ENCODE results near the gene UBE2J2.

Gene UBE2J2

GRCh38 chr1:1212780-1213344 is 60.8 kb downstream of the UBE2J2 start:
- peak; percentile 14 for ATAC-seq (ENCODE audit: low read depth)
- H3K9me3 Mint-ChIP-seq, result no peaks in the 10 kb centered on the region
- H3K36me3 Mint-ChIP-seq, result peaks cover 2% of the 10 kb centered on the region
- no peak overlapping the region for H3K4me3 Mint-ChIP-seq
- peaks cover 26% of the 10 kb centered on the region for H3K4me1 Mint-ChIP-seq
- H3K27ac Mint-ChIP-seq, result no peak overlapping the region
- H3K27me3 Mint-ChIP-seq, result peaks cover 7% of the 10 kb centered on the region
- no peak for DNase-seq (ENCODE audit: low spot score in 2 of 2)

- ATAC-seq (ENCODE audit: low read depth) (no peak), DNase-seq (ENCODE audit: low spot score in 2 of 2) (no peak)
- peaks cover 7% of the 10 kb centered on the region for H3K27me3 Mint-ChIP-seq
- H3K9me3 Mint-ChIP-seq, result no peaks in the 10 kb centered on the region
- H3K4me3 Mint-ChIP-seq, result no peak overlapping the region
- H3K36me3 Mint-ChIP-seq, result peaks cover 2% of the 10 kb centered on the region
- H3K4me1 Mint-ChIP-seq, result peaks cover 27% of the 10 kb centered on the region
- H3K27ac Mint-ChIP-seq, result no peak overlapping the region
Measured at GRCh38 chr1:1211541-1212441, 61.9 kb downstream of the UBE2J2 start.

DNA sequence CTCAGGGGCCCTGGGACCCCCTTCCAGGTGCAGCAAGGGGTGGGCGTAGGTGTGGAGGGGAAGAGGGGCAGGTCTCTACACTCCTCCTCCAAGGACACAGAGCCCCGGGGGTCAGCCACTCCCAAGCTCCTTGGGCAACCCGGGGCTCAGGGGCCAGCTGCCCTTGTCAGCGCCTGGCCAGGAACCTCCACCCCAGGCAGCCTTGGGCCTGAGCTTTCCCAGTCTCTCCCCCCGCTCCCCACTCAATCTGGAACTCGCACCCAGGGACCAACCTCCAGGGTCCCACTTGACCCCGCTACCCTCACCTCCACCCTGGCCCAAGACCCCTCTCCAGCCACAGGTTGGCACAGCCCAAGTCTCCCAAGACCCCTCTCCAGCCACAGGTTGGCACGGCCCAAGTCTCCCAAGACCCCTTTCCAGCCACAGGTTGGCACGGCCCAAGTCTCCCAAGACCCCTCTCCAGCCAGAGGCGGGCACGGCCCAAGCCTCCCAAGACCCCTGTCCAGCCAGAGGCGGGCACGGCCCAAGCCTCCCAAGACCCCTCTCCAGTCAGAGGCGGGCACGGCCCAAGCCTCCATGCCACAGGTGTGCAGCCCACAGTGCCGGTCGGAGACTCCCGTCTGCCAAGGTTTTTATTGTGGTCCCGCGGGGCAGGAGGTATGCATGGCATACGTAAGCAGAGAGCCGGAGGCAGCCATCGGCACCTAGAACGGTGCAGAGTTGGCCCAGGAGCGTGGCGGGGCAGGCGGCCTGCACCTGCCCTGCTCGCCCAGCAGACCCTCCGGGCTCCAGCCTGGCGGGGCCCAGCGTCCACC is 62.7 kb downstream of the UBE2J2 start:
- no peaks in the 10 kb centered on the region for H3K36me3 Mint-ChIP-seq
- H3K4me3 Mint-ChIP-seq, result no peak overlapping the region
- H3K27me3 Mint-ChIP-seq, result peaks cover 7% of the 10 kb centered on the region
- H3K9me3 Mint-ChIP-seq, result no peaks in the 10 kb centered on the region
- no peak for ATAC-seq (ENCODE audit: low read depth)
- H3K27ac Mint-ChIP-seq, result no peak overlapping the region
- H3K4me1 Mint-ChIP-seq, result peaks cover 29% of the 10 kb centered on the region
- DNase-seq (ENCODE audit: low spot score in 2 of 2), result no peak

- H3K9me3 Mint-ChIP-seq, result no peaks in the 10 kb centered on the region
- DNase-seq (ENCODE audit: low spot score in 2 of 2), result no peak
- peak overlapping the region; percentile 75 for H3K4me3 Mint-ChIP-seq
- no peaks in the 10 kb centered on the region for H3K36me3 Mint-ChIP-seq
- peaks cover 7% of the 10 kb centered on the region for H3K27me3 Mint-ChIP-seq
- peaks cover 23% of the 10 kb centered on the region for H3K4me1 Mint-ChIP-seq
- peak overlapping the region; percentile 60 for H3K27ac Mint-ChIP-seq
- ATAC-seq (ENCODE audit: low read depth), result peak; percentile 43
Measured at GRCh38 chr1:1208713-1209433, 64.8 kb downstream of the UBE2J2 start.

DNA sequence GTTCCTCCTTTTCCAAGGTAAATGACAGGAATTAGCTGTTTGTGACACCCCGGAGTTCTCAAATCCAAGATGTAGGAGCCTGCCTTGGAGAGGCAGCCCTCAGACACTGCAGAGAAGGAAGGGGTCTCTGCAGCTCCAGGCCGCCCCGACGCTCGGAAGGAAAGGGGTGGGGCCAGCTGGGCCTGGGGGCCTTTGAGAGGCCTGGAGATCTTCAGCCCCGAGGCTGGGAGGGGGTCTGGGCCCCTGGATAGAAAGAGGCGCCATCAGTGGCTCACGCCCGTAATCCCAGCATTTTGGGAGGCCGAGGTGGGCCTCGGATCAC is 66.1 kb downstream of the UBE2J2 start:
- Mint-ChIP-seq H3K4me3 (no peak overlapping the region), H3K9me3 (no peaks in the 10 kb centered on the region), H3K36me3 (no peaks in the 10 kb centered on the region), H3K4me1 (peaks cover 23% of the 10 kb centered on the region), H3K27ac (peak overlapping the region; percentile 60), H3K27me3 (peaks cover 7% of the 10 kb centered on the region)
- DNase-seq (ENCODE audit: low spot score in 2 of 2) (no peak), ATAC-seq (ENCODE audit: low read depth) (no peak)

GRCh38 chr1:1206966-1207531 is 66.6 kb downstream of the UBE2J2 start:
- Mint-ChIP-seq H3K4me3 (peak overlapping the region; percentile 80), H3K36me3 (no peaks in the 10 kb centered on the region), H3K27me3 (peaks cover 7% of the 10 kb centered on the region), H3K9me3 (no peaks in the 10 kb centered on the region), H3K27ac (peak overlapping the region; percentile 47), H3K4me1 (peaks cover 23% of the 10 kb centered on the region)
- DNase-seq (ENCODE audit: low spot score in 2 of 2), result no peak
- peak; percentile 9 for ATAC-seq (ENCODE audit: low read depth)

DNA sequence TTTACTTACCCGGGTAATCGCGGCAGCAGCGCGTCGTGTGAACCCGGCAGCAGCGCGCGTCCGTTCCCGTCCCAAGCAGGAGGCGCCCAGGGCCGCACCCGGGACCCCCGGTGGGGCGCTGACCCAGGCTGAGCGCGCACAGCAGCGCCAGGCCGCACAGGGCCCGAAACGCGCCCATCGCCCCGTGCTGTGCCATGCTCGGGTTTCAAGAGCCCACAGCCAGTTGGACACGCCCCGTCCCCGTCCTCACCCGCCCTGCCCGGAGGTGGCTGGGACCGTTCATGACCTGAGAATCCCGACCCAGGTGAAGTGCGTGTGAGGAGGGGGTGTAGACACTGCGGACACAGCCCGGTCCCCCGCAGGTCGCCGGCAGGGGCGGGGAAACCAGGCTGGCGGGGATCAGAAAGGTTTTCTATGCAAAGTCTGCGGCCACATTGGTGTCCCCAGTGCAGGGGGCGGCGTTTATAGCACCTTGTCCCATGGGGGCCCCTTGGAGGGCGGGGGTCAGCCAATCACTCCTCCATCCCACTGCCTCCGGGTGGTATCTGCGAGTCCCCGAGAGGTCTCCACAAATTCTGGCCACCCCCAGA is 67.2 kb downstream of the UBE2J2 start, which contains the start of gene TNFRSF18:
Gene TNFRSF18, minus strand, starts transcription at position 217 of the 590 bp plus-strand sequence. Its CDS starts 21 bp downstream, at position 196.
- peak within 1 kb of the TSS; percentile 80 for H3K4me3 Mint-ChIP-seq
- H3K27ac Mint-ChIP-seq, result peak within 1 kb of the TSS; percentile 47
- ATAC-seq (ENCODE audit: low read depth) (peak; percentile 48), DNase-seq (ENCODE audit: low spot score in 2 of 2) (peak in 1 of 2 donors; percentile 59)
- peaks cover 7% of the 10 kb centered on the region for H3K27me3 Mint-ChIP-seq
- no peaks in the 10 kb centered on the region for H3K36me3 Mint-ChIP-seq
- no peaks in the 10 kb centered on the region for H3K9me3 Mint-ChIP-seq
- peaks cover 23% of the 10 kb centered on the region for H3K4me1 Mint-ChIP-seq

GRCh38 chr1:1205769-1206375 is 67.8 kb downstream of the UBE2J2 start:
- ATAC-seq (ENCODE audit: low read depth), result no peak
- Mint-ChIP-seq H3K9me3 (no peaks in the 10 kb centered on the region), H3K27ac (no peak overlapping the region), H3K4me3 (peak overlapping the region; percentile 80), H3K4me1 (peaks cover 23% of the 10 kb centered on the region), H3K36me3 (no peaks in the 10 kb centered on the region), H3K27me3 (peaks cover 7% of the 10 kb centered on the region)
- DNase-seq (ENCODE audit: low spot score in 2 of 2), result no peak

DNA sequence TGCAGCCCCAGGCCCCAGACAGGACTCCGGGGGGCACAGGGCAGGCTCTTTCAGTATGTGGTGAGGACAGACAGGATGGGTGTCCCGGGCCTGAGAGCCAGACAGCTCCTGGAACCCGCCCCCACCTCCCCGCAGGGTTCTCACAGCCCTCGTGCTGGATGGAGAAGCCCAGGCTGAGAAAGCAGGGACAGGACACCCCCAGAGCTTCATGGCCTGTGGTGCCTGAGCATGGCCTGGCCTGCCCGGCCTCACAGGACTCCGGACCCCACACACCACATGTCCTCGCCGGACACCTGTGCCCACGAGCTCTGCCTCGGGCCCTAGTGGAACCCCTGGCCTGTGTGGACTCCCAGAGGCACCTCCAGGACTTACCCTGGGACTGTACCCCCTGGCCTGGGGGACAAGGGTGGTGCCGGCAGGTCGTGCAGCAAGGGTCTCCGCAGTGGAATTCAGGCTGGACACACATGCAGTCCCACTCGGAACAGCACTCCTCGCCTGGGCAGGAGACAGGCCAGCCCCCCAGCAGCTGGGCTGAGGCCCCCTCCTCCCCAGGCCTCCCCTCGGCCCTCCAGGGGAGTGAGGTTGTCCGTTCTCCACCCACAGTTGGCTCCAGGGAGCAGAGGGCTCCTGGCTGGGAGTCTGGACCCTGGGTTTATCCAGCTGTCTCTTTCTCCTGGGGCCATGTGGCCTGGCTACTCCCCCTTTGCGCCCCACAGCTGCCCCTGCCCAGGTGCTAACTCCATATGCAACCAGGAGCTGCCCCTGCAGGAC is 68.5 kb downstream of the UBE2J2 start:
- H3K4me1 Mint-ChIP-seq, result peaks cover 23% of the 10 kb centered on the region
- no peak overlapping the region for H3K27ac Mint-ChIP-seq
- peak overlapping the region; percentile 53 for H3K4me3 Mint-ChIP-seq
- no peaks in the 10 kb centered on the region for H3K36me3 Mint-ChIP-seq
- peaks cover 10% of the 10 kb centered on the region for H3K27me3 Mint-ChIP-seq
- no peaks in the 10 kb centered on the region for H3K9me3 Mint-ChIP-seq
- no peak for DNase-seq (ENCODE audit: low spot score in 2 of 2)
- ATAC-seq (ENCODE audit: low read depth), result no peak

- Mint-ChIP-seq H3K27me3 (peaks cover 10% of the 10 kb centered on the region), H3K36me3 (no peaks in the 10 kb centered on the region), H3K4me1 (peaks cover 21% of the 10 kb centered on the region), H3K4me3 (peak overlapping the region; percentile 39), H3K27ac (no peak overlapping the region), H3K9me3 (no peaks in the 10 kb centered on the region)
- DNase-seq (ENCODE audit: low spot score in 2 of 2), result no peak
- no peak for ATAC-seq (ENCODE audit: low read depth)
Measured at GRCh38 chr1:1204425-1204920, 69.2 kb downstream of the UBE2J2 start.

Data from memory B cell (primary cell).